Progenitor cell of endocrine pancreas (in vitro differentiated cells): ENCODE data around the gene DCTN3. TPM values are rescaled to one million over a fixed set of nuclear protein-coding genes. Genes with fewer than 3 reads are reported as not detected.

ENCODE experiments used
- DNase-seq: peaks from one replicate; pipeline ENCODE4 v3.0.0; 2021; ENCODE audit warnings: low spot score; ENCODE audit not compliant: unreplicated experiment
- H3K27ac Mint-ChIP-seq: 2 replicates; pipeline ENCODE4 v1.8.0; 2021; ENCODE audit warnings: mild to moderate bottlenecking, moderate library complexity, mixed read lengths
- H3K27me3 Mint-ChIP-seq: 2 replicates; pipeline ENCODE4 v1.8.0; 2021; ENCODE audit warnings: mixed read lengths
- H3K36me3 Mint-ChIP-seq: 2 replicates; pipeline ENCODE4 v1.8.0; 2022; ENCODE audit warnings: mixed read lengths; ENCODE audit not compliant: insufficient read depth
- H3K4me1 Mint-ChIP-seq: 2 replicates; pipeline ENCODE4 v1.8.0; 2021; ENCODE audit warnings: low read depth, mixed read lengths
- H3K4me3 Mint-ChIP-seq: 2 replicates; pipeline ENCODE4 v1.8.0; 2021; ENCODE audit warnings: low read depth, mild to moderate bottlenecking, moderate library complexity, mixed read lengths
- H3K9me3 Mint-ChIP-seq: 2 replicates; pipeline ENCODE4 v1.8.0; 2021; ENCODE audit warnings: low read depth, mixed read lengths
- CTCF ChIP-seq: fragments of 200-600 bp; sonication (generic); IDR thresholded peaks from one replicate; pipeline ENCODE4 v1.5.0; 2021; ENCODE audit warnings: antibody characterized with exemption, mild to moderate bottlenecking; ENCODE audit not compliant: unreplicated experiment
- total RNA-seq: library from RNA; stranded (reverse); gene quantifications from 2 replicates; pipeline ENCODE4 v1.2.1, GENCODE V29; 2021

Gene DCTN3
- total RNA-seq, 1 donor from 2014 or later: 101 TPM

GRCh38 chr9:34587271-34587670 is 33.0 kb downstream of the DCTN3 start:
- H3K4me3 Mint-ChIP-seq: no peak overlapping the region
- H3K4me1 Mint-ChIP-seq: peaks cover 13% of the 10 kb centered on the region

GRCh38 chr9:34585946-34586669 is 34.2 kb downstream of the DCTN3 start:
- TF ChIP-seq CTCF: no peak
- no peaks in the 10 kb centered on the region for H3K9me3 Mint-ChIP-seq
- H3K27ac Mint-ChIP-seq: no peak overlapping the region
- peaks cover 84% of the 10 kb centered on the region for H3K27me3 Mint-ChIP-seq
- no peak overlapping the region for H3K4me3 Mint-ChIP-seq
- no peaks in the 10 kb centered on the region for H3K36me3 Mint-ChIP-seq
- H3K4me1 Mint-ChIP-seq: peaks cover 18% of the 10 kb centered on the region
- no peak for DNase-seq

More at GRCh38 chr9:34587271-34587670, 33.0 kb downstream of the DCTN3 start:
- Mint-ChIP-seq H3K27me3 (peaks cover 88% of the 10 kb centered on the region), H3K27ac (no peak overlapping the region), H3K36me3 (no peaks in the 10 kb centered on the region), H3K9me3 (no peaks in the 10 kb centered on the region)
- TF ChIP-seq CTCF: no peak
- DNase-seq: no peak

GRCh38 chr9:34584970-34585369 is 35.3 kb downstream of the DCTN3 start:
- Mint-ChIP-seq H3K4me1 (peaks cover 26% of the 10 kb centered on the region), H3K4me3 (no peak overlapping the region), H3K36me3 (no peaks in the 10 kb centered on the region), H3K27ac (no peak overlapping the region), H3K27me3 (peaks cover 84% of the 10 kb centered on the region), H3K9me3 (no peaks in the 10 kb centered on the region)
- DNase-seq: no peak
- no peak for TF ChIP-seq CTCF

GRCh38 chr9:34582787-34583186 is 37.5 kb downstream of the DCTN3 start:
- Mint-ChIP-seq H3K4me1 (peaks cover 27% of the 10 kb centered on the region), H3K27ac (no peak overlapping the region), H3K27me3 (peaks cover 86% of the 10 kb centered on the region), H3K4me3 (no peak overlapping the region), H3K36me3 (no peaks in the 10 kb centered on the region), H3K9me3 (no peaks in the 10 kb centered on the region)
- TF ChIP-seq CTCF: no peak
- no peak for DNase-seq

- TF ChIP-seq CTCF: no peak
- Mint-ChIP-seq H3K27me3 (peaks cover 85% of the 10 kb centered on the region), H3K27ac (no peak overlapping the region), H3K36me3 (no peaks in the 10 kb centered on the region), H3K4me1 (peaks cover 34% of the 10 kb centered on the region), H3K9me3 (no peaks in the 10 kb centered on the region), H3K4me3 (no peak overlapping the region)
- no peak for DNase-seq
Observed at GRCh38 chr9:34581318-34581717, 39.0 kb downstream of the DCTN3 start.
